ENCODE measurements around the gene PCYT1A. TPM values are rescaled to one million over a fixed set of nuclear protein-coding genes. Genes with fewer than 3 reads are reported as not detected.
A peak's percentile ranks its signal among the peaks of the same experiment; 100 is the strongest.
"Not testable (repeated sequence)": the region's sequence is repeated elsewhere in the genome, so short reads cannot be mapped to it uniquely, and the experiment has no call there.

PCYT1A gene
- polyA plus RNA-seq, 1 donor from 2014 or later = 22.2 TPM

DNA sequence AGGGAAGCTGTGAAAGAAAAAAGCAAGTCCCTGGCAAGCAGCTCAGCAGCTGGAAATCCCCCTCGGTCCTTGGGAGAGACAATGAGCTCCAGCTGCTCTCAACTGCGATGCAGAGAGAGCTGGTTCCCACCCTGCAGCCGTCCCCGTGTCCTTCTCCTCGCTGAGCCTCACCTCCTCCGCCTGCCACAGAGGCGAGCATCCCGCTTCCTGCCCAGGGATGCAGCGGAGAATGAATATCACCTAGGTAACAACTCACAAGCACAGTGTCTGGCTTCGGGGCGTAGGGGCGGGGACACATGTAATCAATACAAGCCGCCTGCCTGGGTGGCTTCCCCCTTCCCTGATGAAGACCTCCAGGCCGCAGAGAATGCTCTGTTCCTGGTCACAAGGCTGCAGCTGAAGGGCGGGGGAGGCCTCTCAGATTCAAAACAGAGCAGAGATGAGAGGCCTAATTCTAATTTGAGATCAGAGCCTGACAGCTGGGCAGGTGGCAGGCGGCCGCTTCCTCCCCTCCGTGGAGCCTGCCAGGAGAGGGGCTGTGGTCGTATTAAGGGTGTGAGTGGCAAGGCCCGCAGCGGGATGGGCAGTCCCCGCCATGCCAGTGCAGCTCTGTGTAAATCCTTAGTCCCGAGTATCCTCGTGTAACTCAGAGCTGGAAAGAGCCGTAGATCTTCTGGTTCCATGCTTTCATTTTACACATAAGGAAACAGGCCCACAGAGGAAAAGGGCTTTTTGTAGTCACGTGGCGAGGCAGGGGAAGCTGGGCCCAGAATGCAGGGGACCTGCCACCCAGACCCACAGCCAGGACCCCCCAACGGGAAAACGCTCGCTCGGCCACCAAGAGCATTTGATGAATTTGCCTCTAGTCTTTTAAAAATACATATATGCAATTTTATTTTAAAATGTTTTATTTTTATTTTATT, 100.6 kb downstream of the PCYT1A start:
- Mint-ChIP-seq H3K9me3 (no peaks in the 10 kb centered on the region), H3K36me3 (peaks cover 2% of the 10 kb centered on the region), H3K4me1 (peaks cover 29 to 41% (median 31%) of the 10 kb centered on the region in 3 donors), H3K4me3 (peak overlapping the region; percentile 55 to 87 (median 78)), H3K27ac (peak overlapping the region; percentile 83 to 98 (median 96)), H3K27me3 (no peaks in the 10 kb centered on the region)

DNA sequence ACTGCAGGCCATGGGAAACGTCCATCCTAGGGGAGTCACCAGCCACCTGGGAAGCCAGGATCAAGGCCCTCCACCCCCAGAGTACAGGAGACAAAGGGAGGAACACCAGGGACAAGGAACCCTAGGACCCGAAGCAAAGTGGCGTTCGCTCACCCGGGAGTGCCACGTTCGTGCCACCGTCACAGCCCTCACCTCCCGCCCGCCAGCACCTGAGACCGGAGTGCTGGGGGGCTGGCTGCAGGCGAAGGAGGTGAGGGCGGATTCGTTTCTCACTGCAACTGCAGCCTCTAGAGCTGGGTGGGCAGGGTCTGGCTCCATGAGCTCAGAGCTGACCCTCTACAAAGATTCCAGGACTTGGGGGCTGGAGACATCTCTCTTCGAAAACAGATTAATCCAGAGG, 102.6 kb downstream of the PCYT1A start:
- Mint-ChIP-seq H3K4me3 (peak overlapping the region in 1 of 4 donors; percentile 45), H3K27me3 (no peaks in the 10 kb centered on the region), H3K27ac (no peak overlapping the region), H3K4me1 (peaks cover 32 to 46% (median 40%) of the 10 kb centered on the region in 3 donors), H3K36me3 (peaks cover 2% of the 10 kb centered on the region), H3K9me3 (no peaks in the 10 kb centered on the region)

DNA sequence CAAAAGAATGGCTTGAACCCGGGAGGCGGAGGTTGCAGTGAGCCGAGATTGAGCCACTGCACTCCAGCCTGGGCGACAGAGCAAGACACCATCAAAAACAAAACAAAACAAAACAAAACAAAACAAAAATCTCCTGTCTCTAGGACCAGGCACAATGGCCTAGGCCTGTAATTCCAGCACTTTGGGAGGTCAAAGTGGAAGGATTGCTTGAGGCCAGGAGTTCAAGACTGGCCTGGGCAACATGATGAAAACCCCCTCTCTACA, 103.4 kb downstream of the PCYT1A start:
- not testable (repeated sequence) for H3K9me3 Mint-ChIP-seq, H3K27me3 Mint-ChIP-seq, H3K36me3 Mint-ChIP-seq
- Mint-ChIP-seq H3K4me3 (peak overlapping the region in 1 of 4 donors; percentile 45), H3K4me1 (peaks cover 34 to 46% (median 43%) of the 10 kb centered on the region in 3 donors), H3K27ac (peak overlapping the region in 1 of 3 donors; percentile 88)

DNA sequence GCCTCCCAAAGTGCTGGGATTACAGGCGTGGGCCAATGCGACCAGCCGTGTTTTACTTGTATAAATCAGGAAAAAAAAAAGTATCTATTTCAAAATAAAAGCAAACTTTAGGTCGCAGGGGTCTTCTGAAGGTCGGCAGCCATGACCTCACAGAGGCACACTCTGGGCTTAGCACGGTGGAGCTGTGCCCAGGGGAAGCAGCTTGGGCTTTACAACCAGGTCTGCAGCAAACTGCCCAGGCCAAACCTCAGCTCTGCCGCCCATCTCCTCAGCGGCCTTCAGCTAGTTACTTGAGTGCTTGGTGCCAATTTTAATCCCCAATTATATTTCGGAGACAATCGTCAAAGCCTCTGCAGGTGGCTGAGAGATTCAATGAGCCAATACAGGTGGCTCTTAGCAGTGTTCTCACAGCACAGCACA, 106.4 kb downstream of the PCYT1A start:
- H3K4me1 Mint-ChIP-seq = peaks cover 20 to 36% (median 34%) of the 10 kb centered on the region in 3 donors
- H3K9me3 Mint-ChIP-seq = no peaks in the 10 kb centered on the region
- peak overlapping the region; percentile 88 to 96 (median 93) for H3K27ac Mint-ChIP-seq
- H3K4me3 Mint-ChIP-seq = peak overlapping the region in 2 of 4 donors; percentile 35 to 88
- H3K27me3 Mint-ChIP-seq = no peaks in the 10 kb centered on the region
- peaks cover 2% of the 10 kb centered on the region for H3K36me3 Mint-ChIP-seq

DNA sequence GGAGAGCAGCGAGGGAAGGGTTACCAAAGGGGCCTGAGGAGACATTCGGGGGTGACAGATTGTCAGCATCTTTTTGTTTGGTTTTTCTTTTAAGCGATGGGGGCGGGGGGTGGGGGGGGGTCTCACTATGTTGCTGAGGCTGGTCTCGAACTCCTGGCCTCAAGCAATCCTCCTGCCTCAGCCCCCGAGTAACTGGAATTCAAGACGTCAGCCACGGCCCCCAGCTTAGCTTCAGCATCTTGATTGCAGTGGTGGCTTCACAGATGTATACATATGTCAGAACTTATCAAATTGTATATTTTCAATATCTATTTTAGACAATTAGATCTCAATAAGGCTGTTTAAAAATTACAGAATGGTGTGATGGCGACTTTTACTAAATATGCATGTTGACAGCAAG, 107.2 kb downstream of the PCYT1A start:
- no peaks in the 10 kb centered on the region for H3K9me3 Mint-ChIP-seq
- H3K27me3 Mint-ChIP-seq = no peaks in the 10 kb centered on the region
- H3K36me3 Mint-ChIP-seq = peaks cover 2% of the 10 kb centered on the region
- peaks cover 20 to 36% (median 34%) of the 10 kb centered on the region in 3 donors for H3K4me1 Mint-ChIP-seq
- H3K27ac Mint-ChIP-seq = peak overlapping the region; percentile 87 to 99 (median 96)
- H3K4me3 Mint-ChIP-seq = peak overlapping the region in 3 of 4 donors; percentile 65 to 92 (median 88)

Other genes starting within 250 kb of the PCYT1A start
- 34.9 TPM for gene TFRC, start 205.6 kb downstream of the PCYT1A start, polyA plus RNA-seq
- gene ZDHHC19, start 76.3 kb downstream of the PCYT1A start, polyA plus RNA-seq = 5.4 TPM
- gene SLC51A, start 71.2 kb downstream of the PCYT1A start, polyA plus RNA-seq = 0.90 TPM
- gene DYNLT2B, start 30.5 kb upstream of the PCYT1A start, polyA plus RNA-seq = 30.6 TPM
- gene TM4SF19, start 50.7 kb upstream of the PCYT1A start, polyA plus RNA-seq = 0.84 TPM
- 28.9 TPM for gene UBXN7, start 144.7 kb upstream of the PCYT1A start, polyA plus RNA-seq
- 13.1 TPM for gene RNF168, start 216.0 kb upstream of the PCYT1A start, polyA plus RNA-seq
- gene SMCO1, start 227.6 kb upstream of the PCYT1A start, polyA plus RNA-seq = not detected